Activated CD4-positive, alpha-beta T cell treated with anti-CD3 and anti-CD28 coated beads, Interleukin-2, amount 10 ng/mL, durations not matched to agents 7 days and 5 days (primary cell): Measurements from ENCODE around the gene NR2F1-AS1. TPM values are rescaled to one million over a fixed set of nuclear protein-coding genes. Genes with fewer than 3 reads are reported as not detected.

Experiments used
- CTCF ChIA-PET: fragments of 350-600 bp; sonication (Branson Sonifier 250); formaldehyde crosslinking; loops from one replicate; lab custom pipeline; 2021; ENCODE audit warnings: antibody characterized with exemption; lab: Charles Lee
- POLR2A ChIA-PET: fragments of 350-600 bp; sonication (Branson Sonifier 250); formaldehyde crosslinking; loops from one replicate; lab custom pipeline; 2021; ENCODE audit warnings: antibody characterized with exemption; lab: Charles Lee
- DNase-seq: peaks from one replicate; pipeline ENCODE4 v3.0.0-alpha.2; 2020
- H3K27ac Mint-ChIP-seq: one replicate; pipeline ENCODE4 v1.8.0; 2021; ENCODE audit warnings: mild to moderate bottlenecking, moderate library complexity, mixed read lengths
- H3K27me3 Mint-ChIP-seq: one replicate; pipeline ENCODE4 v1.8.0; 2021; ENCODE audit warnings: mixed read lengths
- H3K36me3 Mint-ChIP-seq: one replicate; pipeline ENCODE4 v1.8.0; 2021; ENCODE audit warnings: low read depth, mixed read lengths
- H3K4me1 Mint-ChIP-seq: one replicate; pipeline ENCODE4 v1.8.0; 2021; ENCODE audit warnings: mixed read lengths
- H3K4me3 Mint-ChIP-seq: one replicate; pipeline ENCODE4 v1.8.0; 2021; ENCODE audit warnings: mild to moderate bottlenecking, moderate library complexity, mixed read lengths
- H3K9me3 Mint-ChIP-seq: one replicate; pipeline ENCODE4 v1.8.0; 2021; ENCODE audit warnings: mixed read lengths
- total RNA-seq, 2 experiments: library from RNA; stranded (reverse); gene quantifications; one replicate each; pipeline ENCODE4 v1.2.3, GENCODE V29; 2021

NR2F1-AS1 gene
- total RNA-seq, 2 experiments from 2014 or later: not detected

GRCh38 chr5:93431250-93431649, 149.8 kb downstream of the NR2F1-AS1 start:
- Mint-ChIP-seq H3K4me3 (no peak overlapping the region), H3K27me3 (peaks cover 3% of the 10 kb centered on the region), H3K4me1 (no peaks in the 10 kb centered on the region), H3K36me3 (no peaks in the 10 kb centered on the region), H3K27ac (no peak overlapping the region), H3K9me3 (no peaks in the 10 kb centered on the region)
- POLR2A ChIA-PET: no interaction called here
- no peak for DNase-seq
- CTCF ChIA-PET: no interaction called here

- Mint-ChIP-seq H3K9me3 (no peaks in the 10 kb centered on the region), H3K4me1 (no peaks in the 10 kb centered on the region), H3K36me3 (no peaks in the 10 kb centered on the region), H3K27ac (no peak overlapping the region), H3K4me3 (no peak overlapping the region), H3K27me3 (peaks cover 3% of the 10 kb centered on the region)
- POLR2A ChIA-PET: no interaction called here
- DNase-seq: no peak
- CTCF ChIA-PET: no interaction called here
Observed at GRCh38 chr5:93430673-93431199, 150.3 kb downstream of the NR2F1-AS1 start.

- Mint-ChIP-seq H3K27ac (no peak overlapping the region), H3K27me3 (peaks cover 3% of the 10 kb centered on the region)
Observed at GRCh38 chr5:93430118-93430517, 150.9 kb downstream of the NR2F1-AS1 start.

GRCh38 chr5:93428868-93429267, 152.2 kb downstream of the NR2F1-AS1 start:
- Mint-ChIP-seq H3K4me3 (no peak overlapping the region), H3K9me3 (no peaks in the 10 kb centered on the region), H3K27me3 (peaks cover 3% of the 10 kb centered on the region), H3K36me3 (no peaks in the 10 kb centered on the region), H3K27ac (no peak overlapping the region), H3K4me1 (no peaks in the 10 kb centered on the region)
- DNase-seq: no peak
- POLR2A ChIA-PET: no interaction called here
- CTCF ChIA-PET: no interaction called here

More at GRCh38 chr5:93430118-93430517, 150.9 kb downstream of the NR2F1-AS1 start:
- DNase-seq: no peak
- ChIA-PET CTCF (no interaction called here), POLR2A (no interaction called here)
- no peaks in the 10 kb centered on the region for H3K36me3 Mint-ChIP-seq
- no peaks in the 10 kb centered on the region for H3K9me3 Mint-ChIP-seq
- H3K4me1 Mint-ChIP-seq: no peaks in the 10 kb centered on the region
- no peak overlapping the region for H3K4me3 Mint-ChIP-seq

- peaks cover 3% of the 10 kb centered on the region for H3K27me3 Mint-ChIP-seq
- DNase-seq: no peak
- H3K9me3 Mint-ChIP-seq: no peaks in the 10 kb centered on the region
- ChIA-PET CTCF (no interaction called here), POLR2A (no interaction called here)
- no peak overlapping the region for H3K4me3 Mint-ChIP-seq
- no peaks in the 10 kb centered on the region for H3K4me1 Mint-ChIP-seq
- H3K36me3 Mint-ChIP-seq: no peaks in the 10 kb centered on the region
- H3K27ac Mint-ChIP-seq: no peak overlapping the region
Observed at GRCh38 chr5:93427316-93427715, 153.7 kb downstream of the NR2F1-AS1 start.

GRCh38 chr5:93425096-93425495, 155.9 kb downstream of the NR2F1-AS1 start:
- no peaks in the 10 kb centered on the region for H3K36me3 Mint-ChIP-seq
- no peaks in the 10 kb centered on the region for H3K4me1 Mint-ChIP-seq
- H3K27ac Mint-ChIP-seq: no peak overlapping the region
- H3K27me3 Mint-ChIP-seq: peaks cover 3% of the 10 kb centered on the region
- H3K9me3 Mint-ChIP-seq: no peaks in the 10 kb centered on the region
- ChIA-PET POLR2A (no interaction called here), CTCF (no interaction called here)
- DNase-seq: no peak
- no peak overlapping the region for H3K4me3 Mint-ChIP-seq

- POLR2A ChIA-PET: no interaction called here
- no peak overlapping the region for H3K27ac Mint-ChIP-seq
Observed at GRCh38 chr5:93423300-93423699, 157.7 kb downstream of the NR2F1-AS1 start.

GRCh38 chr5:93422652-93423280, 158.3 kb downstream of the NR2F1-AS1 start:
- ChIA-PET POLR2A (no interaction called here), CTCF (no interaction called here)
- H3K36me3 Mint-ChIP-seq: no peaks in the 10 kb centered on the region
- no peak overlapping the region for H3K4me3 Mint-ChIP-seq
- no peak for DNase-seq
- no peaks in the 10 kb centered on the region for H3K9me3 Mint-ChIP-seq
- no peak overlapping the region for H3K27ac Mint-ChIP-seq
- H3K4me1 Mint-ChIP-seq: no peaks in the 10 kb centered on the region
- peaks cover 3% of the 10 kb centered on the region for H3K27me3 Mint-ChIP-seq

More at GRCh38 chr5:93423300-93423699, 157.7 kb downstream of the NR2F1-AS1 start:
- Mint-ChIP-seq H3K27me3 (peaks cover 3% of the 10 kb centered on the region), H3K4me1 (no peaks in the 10 kb centered on the region), H3K36me3 (no peaks in the 10 kb centered on the region), H3K4me3 (no peak overlapping the region), H3K9me3 (no peaks in the 10 kb centered on the region)
- no peak for DNase-seq
- CTCF ChIA-PET: no interaction called here

- Mint-ChIP-seq H3K36me3 (no peaks in the 10 kb centered on the region), H3K27me3 (no peaks in the 10 kb centered on the region), H3K9me3 (no peaks in the 10 kb centered on the region), H3K4me1 (no peaks in the 10 kb centered on the region), H3K27ac (no peak overlapping the region), H3K4me3 (no peak overlapping the region)
- CTCF ChIA-PET: no interaction called here
- POLR2A ChIA-PET: no interaction called here
- no peak for DNase-seq
Observed at GRCh38 chr5:93421987-93422401, 159.0 kb downstream of the NR2F1-AS1 start.

- H3K4me3 Mint-ChIP-seq: no peak overlapping the region
- no peaks in the 10 kb centered on the region for H3K36me3 Mint-ChIP-seq
- ChIA-PET CTCF (no interaction called here), POLR2A (no interaction called here)
- no peaks in the 10 kb centered on the region for H3K27me3 Mint-ChIP-seq
- no peak for DNase-seq
- H3K9me3 Mint-ChIP-seq: no peaks in the 10 kb centered on the region
- H3K27ac Mint-ChIP-seq: no peak overlapping the region
- no peaks in the 10 kb centered on the region for H3K4me1 Mint-ChIP-seq
Observed at GRCh38 chr5:93421468-93421867, 159.6 kb downstream of the NR2F1-AS1 start.

- CTCF ChIA-PET: no interaction called here
- no peak for DNase-seq
- Mint-ChIP-seq H3K36me3 (no peaks in the 10 kb centered on the region), H3K27me3 (no peaks in the 10 kb centered on the region), H3K4me1 (no peaks in the 10 kb centered on the region), H3K9me3 (no peaks in the 10 kb centered on the region), H3K27ac (no peak overlapping the region), H3K4me3 (no peak overlapping the region)
- POLR2A ChIA-PET: no interaction called here
Observed at GRCh38 chr5:93417490-93417889, 163.5 kb downstream of the NR2F1-AS1 start.

- Mint-ChIP-seq H3K4me1 (no peaks in the 10 kb centered on the region), H3K4me3 (no peak overlapping the region), H3K27ac (no peak overlapping the region), H3K27me3 (no peaks in the 10 kb centered on the region), H3K36me3 (no peaks in the 10 kb centered on the region), H3K9me3 (no peaks in the 10 kb centered on the region)
- ChIA-PET POLR2A (interaction anchor here (0.7 kb wide), 1 partner anchor 778 kb away, joined by 4 read pairs; no protein-coding TSS in a partner anchor), CTCF (no interaction called here)
- DNase-seq: no peak
Observed at GRCh38 chr5:93415819-93416218, 165.2 kb downstream of the NR2F1-AS1 start.

- ChIA-PET CTCF (no interaction called here), POLR2A (no interaction called here)
- no peak for DNase-seq
- H3K4me1 Mint-ChIP-seq: no peaks in the 10 kb centered on the region
- H3K36me3 Mint-ChIP-seq: no peaks in the 10 kb centered on the region
- H3K27ac Mint-ChIP-seq: no peak overlapping the region
- no peaks in the 10 kb centered on the region for H3K27me3 Mint-ChIP-seq
- H3K9me3 Mint-ChIP-seq: no peaks in the 10 kb centered on the region
- H3K4me3 Mint-ChIP-seq: no peak overlapping the region
Observed at GRCh38 chr5:93411716-93412115, 169.3 kb downstream of the NR2F1-AS1 start.

GRCh38 chr5:93409691-93410090, 171.3 kb downstream of the NR2F1-AS1 start:
- CTCF ChIA-PET: no interaction called here
- Mint-ChIP-seq H3K36me3 (no peaks in the 10 kb centered on the region), H3K4me1 (no peaks in the 10 kb centered on the region), H3K4me3 (no peak overlapping the region), H3K27ac (no peak overlapping the region), H3K9me3 (no peaks in the 10 kb centered on the region), H3K27me3 (no peaks in the 10 kb centered on the region)
- no peak for DNase-seq
- POLR2A ChIA-PET: no interaction called here
